ENCODE results near the gene RNU5D-1.

The RNU5D-1 gene

GRCh38 chr1:44682883-44683265, 48.1 kb downstream of the RNU5D-1 start:
- in situ Hi-C loops (cut with HindIII; ENCODE audit: low sequenced_read_pairs) = no loop called here
- DNase-seq (ENCODE audit: low read depth, low spot score) = no peak
- no peak for TF ChIP-seq CTCF (IDR thresholded peaks at IDR 0.05; ENCODE audit: low read depth, low read length)
- H3K4me3 ChIP-seq (ENCODE audit: low read depth, low read length) = no peak overlapping the region

GRCh38 chr1:44681905-44682882, 48.8 kb downstream of the RNU5D-1 start:
- no peak for TF ChIP-seq CTCF (IDR thresholded peaks at IDR 0.05; ENCODE audit: low read depth, low read length)

More at GRCh38 chr1:44681905-44682882, 48.8 kb downstream of the RNU5D-1 start:
- in situ Hi-C loops (cut with HindIII; ENCODE audit: low sequenced_read_pairs) = no loop called here
- H3K4me3 ChIP-seq (ENCODE audit: low read depth, low read length) = no peak overlapping the region
- DNase-seq (ENCODE audit: low read depth, low spot score) = no peak
